GM18511 (cell line): ENCODE data around the gene PRCP.
"Not testable (repeated sequence)": the region's sequence is repeated elsewhere in the genome, so short reads cannot be mapped to it uniquely, and the experiment has no call there.

Source experiments
- ATAC-seq: cut with Tn5 transposase; IDR thresholded peaks from one replicate; pipeline ENCODE4 v1.9.1; 2021; ENCODE audit warnings: mild to moderate bottlenecking, moderate library complexity; ENCODE audit not compliant: unreplicated experiment

The PRCP gene

DNA sequence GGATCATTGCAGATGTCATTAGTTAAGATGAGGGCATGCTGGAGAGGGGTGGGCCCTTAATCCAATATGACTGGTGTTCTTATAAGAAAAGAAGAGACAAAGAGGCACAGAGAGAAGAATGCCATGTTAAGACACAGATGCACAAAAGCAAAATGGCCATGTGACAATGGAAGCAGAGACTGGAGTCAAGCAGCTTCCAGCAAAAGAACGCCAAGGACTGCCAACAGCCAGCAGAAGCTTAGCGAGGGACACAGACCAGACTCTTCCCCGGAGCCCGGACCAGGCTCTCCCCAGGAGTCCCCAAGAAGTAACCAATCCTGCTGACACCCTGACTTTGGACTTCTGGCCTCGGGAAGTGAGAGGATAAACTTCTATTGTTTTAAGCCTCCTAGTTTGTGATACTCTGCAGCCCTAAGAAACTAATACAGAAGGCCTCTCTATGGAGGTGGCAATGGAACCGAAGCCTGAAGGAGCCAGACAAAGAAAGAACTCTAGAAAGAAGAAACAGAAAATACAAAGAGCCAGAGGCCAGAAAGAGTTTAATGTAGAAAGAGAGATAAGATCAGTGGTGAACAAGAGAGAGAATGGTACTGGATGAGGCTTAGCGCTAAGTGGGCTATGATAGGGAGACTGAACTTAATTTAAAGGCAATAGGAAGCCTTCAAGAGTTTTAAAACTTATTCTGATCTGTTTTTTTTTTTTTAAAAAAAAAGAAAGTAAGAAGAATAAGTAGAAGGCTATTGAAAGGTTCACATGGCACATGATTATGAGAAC lies 27.7 kb downstream of the PRCP start:
- no peak for ATAC-seq

DNA sequence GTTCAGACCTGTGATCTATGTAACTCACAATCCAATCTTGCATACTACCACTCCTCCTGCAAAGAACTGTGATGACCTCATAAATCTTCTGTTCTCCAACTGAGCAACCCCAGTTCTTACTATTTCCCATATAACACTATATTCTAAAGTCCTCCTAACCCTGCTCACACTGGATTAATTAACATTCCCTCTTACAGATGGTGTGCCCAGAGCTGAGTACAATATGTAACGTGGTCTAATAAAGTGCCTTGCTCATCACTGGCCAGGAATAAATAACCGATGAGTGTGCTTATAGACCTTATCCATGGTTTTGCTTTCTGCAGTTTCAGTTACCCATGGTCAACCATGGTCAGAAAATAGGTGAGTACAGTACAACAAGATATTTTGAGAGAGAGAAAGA lies 28.6 kb downstream of the PRCP start:
- ATAC-seq, result no peak

DNA sequence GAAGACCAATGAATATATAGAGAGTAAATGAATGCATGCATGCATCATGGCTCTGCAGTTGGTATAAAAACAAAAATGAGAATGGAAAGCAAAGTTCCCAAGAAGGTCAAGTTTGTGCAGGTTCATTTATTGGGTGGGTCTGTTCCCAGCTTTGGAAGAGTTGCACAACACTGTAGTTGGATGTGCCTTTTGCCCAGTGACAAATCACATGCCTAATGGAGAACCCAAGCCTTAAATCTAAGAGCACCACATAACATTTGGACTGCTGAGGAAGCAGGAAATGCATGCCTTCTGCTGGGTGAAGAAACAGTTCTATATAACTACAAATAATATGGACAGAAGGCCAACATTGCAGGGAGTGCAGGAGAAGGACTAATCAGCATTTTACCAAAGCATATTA lies 30.6 kb downstream of the PRCP start:
- no peak for ATAC-seq

DNA sequence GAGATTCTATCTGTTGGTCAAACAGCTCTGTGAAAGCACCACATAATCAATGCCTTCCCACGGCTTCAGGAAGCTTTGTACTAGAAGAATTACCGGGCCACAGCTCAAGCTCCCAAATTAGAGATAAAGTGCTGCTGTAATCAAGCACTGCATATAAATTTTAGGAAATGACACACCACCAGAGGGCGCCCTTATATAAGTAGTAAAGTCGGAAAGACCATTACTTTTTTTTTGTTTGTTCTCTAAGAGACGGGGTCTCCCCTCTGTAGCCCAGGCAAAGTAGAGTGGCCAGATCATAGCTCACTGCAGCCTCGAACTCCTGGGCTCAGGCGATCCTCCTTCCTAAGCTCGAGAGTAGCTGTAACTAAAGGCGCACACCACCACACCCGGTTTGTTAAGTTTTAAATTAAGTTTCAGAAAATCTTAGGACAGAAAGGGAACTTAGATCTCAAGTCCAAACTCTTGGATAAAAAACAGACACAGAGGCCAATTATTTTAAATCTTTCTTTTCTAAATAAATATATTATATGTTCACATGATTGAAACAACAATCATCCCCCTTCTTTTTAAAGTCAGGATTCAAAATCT lies 32.6 kb downstream of the PRCP start:
- ATAC-seq, result peak; percentile 67

DNA sequence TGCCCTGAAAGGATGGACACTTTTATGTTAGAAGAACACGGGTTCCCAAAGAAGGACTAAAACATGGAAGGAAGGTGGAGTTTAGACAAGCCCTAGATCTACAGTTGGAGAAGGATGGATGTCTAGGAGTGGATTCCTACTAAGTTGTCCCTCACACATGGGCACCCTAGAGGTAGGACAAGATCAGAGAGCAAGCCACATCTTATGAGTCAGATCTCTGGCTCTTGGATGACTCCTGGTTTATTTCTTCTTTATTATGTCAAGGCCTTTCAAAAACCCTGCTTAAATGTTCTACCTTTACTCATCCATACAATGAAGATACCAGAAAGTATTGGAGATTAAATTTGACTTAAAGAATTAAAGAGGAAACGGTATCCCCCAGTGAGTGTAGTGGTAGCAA lies 34.4 kb downstream of the PRCP start:
- no peak for ATAC-seq

DNA sequence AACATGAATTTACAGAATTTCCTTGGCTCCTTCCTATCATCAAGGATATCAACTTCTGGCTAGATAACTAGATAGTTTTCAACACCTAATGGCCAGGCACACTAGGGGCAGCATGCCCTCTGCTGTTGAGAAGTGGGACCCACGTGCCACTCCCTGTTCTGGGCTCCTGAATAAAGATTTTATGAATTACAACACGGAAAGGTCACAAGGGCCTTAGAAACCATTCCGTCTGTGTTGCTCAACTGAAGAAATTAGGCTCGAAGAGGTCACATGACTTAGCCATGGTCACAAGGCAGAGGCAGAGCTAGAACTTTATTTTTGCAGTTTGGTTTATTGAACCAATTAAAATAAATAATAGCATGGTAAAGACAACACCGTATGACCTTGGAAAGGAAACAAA lies 36.0 kb downstream of the PRCP start:
- ATAC-seq, result peak; percentile 69

DNA sequence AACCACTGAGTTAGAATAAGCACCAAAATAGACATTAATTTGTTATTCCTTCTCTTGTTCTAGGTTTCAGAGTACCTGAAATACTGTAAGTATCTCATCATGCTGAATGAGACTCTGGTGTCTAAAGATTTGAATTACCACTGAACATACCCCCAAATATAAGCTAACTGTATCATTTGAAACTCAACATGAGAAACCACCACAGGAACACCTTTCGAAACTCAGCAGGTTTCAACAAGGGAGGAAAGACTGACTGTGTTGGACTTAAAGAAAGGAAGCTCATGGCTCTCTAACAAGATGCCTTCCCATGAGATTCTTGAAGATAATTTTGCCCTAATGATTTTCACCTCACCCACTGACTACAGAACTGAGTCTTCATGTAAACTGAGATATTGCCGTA lies 37.0 kb downstream of the PRCP start:
- no peak for ATAC-seq

DNA sequence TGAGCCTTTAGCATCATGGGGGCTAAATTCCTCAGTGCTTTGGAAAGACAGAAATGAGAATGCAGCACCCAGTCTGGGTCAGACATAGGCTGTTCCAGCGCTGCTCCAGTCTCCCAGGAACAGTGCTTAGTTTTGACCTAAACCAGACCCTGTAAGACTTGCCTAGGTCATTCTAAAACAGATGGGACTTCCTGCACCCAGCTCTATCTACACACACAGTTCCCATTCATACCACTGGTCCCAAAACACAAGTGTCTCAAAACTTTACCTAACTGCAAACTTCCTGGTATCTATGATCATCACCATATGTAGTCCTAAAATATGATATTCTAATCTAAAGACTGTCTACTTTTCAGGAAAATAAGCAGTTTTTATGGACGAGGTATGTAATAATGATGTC lies 37.9 kb downstream of the PRCP start:
- ATAC-seq, result no peak

DNA sequence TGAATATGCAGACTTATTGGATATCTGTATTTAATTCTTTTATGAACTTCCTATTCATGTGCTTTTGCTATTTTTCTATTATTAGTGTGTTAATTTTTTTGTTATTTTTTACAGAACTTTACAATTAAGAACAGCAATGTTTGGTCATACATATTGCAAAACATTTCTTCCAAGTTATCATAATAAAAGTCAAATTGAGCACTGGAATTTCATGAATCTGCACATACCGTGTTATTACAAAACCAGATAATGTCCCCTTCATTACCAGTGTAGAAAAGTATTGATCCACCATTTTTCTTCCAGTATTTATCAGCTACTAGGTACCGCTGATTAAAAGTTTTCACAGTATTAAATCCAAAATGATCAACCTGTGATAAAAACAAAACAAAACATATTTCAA lies 40.5 kb downstream of the PRCP start:
- ATAC-seq, result no peak

DNA sequence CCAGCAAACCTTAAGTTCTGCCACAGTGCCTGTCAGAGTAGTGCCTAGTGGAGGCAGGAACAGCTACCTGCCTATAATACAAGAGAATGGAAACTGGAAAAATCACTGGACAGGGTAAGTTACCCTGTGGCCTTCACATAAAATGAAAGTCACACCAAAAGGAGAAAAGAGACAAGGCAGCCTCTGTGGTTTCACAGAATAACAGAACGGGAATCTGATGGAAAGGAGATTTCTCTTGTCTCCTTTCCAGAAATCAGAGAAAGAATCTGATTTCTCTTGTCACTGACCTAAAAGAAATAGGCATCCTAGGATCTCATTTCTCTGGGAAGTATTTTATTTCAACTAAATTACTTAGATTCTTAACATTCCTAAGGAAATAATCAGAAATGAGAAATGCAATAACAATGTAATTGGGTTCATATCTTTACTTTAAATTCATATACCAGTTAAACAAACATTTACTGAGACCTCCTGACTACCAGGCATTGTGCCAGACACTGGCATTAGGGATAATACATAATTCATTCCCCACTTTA lies 41.6 kb downstream of the PRCP start:
- no peak for ATAC-seq

DNA sequence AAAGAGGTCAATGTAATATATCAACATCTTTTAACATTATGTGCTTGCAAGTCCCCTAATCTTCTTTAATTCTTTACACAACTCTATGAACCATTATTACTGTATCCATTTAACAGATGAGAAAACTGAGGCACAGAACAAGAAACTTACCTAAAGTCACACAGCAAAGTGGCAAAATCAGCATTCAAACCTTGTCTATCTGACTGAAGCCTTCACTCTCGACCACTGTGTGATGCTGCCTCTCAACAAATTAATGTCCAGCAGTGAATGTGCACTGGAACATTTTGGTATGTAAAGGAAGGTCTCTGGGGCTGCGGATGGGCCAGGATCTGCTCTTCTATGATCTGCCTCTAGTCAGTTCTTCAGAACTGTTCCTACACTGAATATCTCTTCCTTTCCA lies 42.1 kb downstream of the PRCP start:
- no peak for ATAC-seq

DNA sequence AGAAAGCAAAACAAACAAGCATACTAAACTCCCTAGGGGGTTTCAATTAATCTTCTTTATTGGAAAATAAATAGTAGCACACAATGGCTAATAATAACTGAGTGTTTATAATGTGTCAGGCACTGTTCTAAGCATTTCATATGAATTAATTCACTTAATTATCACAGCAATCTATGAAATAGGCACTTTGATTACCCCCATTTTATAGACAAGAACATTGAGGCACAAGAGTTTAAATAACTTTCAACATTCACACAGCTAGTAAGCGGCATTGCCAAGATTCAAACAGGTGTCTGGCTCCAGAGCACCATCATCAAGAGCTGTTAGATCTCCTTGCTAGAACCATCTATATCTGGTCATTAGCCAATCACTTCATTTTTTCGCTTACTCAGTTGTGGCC lies 43.1 kb downstream of the PRCP start:
- no peak for ATAC-seq

DNA sequence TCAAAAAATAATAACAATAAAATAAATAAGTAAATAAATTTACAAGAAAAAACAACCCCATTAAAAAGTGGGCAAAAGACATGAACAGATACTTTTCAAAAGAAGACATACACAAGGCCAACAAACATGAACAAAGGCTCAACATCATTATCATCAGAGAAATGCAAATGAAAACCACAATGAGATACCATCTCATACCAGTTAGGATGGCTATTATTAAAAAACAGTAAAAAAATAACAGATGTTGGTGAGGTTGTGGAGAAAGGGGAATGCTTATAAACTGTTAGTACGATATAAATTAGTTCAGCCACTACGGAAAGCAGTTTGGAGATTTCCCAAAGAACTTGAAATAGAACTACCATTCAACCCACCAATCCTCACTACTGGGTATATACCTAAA lies 44.6 kb downstream of the PRCP start:
- ATAC-seq, result no peak

DNA sequence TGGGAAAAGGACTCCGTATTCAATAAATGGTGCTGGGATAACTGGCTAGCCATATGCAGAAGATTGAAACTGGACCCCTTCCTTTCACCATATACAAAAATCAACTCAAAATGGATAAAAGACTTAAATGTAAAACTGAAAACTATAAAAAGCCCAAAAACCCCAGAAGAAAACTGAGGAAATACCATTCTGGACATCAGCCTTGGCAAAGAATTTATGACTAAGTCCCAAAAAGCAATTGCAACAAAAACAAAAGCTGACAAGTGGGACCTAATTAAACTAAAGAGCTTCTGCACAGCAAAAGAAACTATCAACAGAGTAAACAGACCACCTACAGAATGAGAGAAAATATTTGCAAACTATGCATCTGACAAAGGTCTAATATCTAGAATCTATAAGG lies 45.3 kb downstream of the PRCP start:
- ATAC-seq, result not testable (repeated sequence)

DNA sequence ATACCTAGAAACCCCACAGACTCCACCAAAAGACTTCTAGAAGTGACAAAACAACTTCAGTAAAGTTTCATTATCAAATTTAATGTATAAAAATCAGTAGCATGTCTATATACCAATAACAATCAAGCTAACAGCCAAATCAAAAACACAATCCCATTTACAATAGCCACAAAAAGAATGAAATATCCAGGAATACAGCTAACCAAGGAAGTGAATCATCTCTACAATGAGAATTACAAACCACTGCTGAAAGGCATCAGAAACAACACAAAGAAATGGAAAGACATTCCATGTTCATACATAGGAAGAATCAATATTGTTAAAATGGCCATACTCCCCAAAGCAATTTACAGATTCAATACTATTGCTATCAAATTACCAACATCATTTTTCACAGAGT lies 46.0 kb downstream of the PRCP start:
- no peak for ATAC-seq

DNA sequence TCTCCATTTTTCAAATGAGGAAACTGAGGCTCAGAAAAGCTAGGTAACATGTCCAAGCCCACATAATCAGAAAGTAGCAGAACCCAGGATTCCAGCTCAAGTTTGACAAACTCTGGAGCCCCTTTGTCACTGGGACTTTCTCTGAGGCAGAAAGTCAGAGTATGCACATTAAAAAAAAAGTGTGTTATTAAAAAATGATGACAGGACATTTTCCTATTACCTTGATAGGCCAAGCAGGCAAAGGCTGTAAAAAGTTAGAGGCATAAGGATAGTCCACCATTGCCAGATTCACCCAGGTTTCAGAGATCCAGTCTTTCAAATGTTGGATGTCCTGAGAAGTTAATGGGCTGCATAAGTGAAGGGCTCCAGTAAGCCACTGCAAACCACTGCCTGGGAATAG lies 51.4 kb downstream of the PRCP start:
- no peak for ATAC-seq

DNA sequence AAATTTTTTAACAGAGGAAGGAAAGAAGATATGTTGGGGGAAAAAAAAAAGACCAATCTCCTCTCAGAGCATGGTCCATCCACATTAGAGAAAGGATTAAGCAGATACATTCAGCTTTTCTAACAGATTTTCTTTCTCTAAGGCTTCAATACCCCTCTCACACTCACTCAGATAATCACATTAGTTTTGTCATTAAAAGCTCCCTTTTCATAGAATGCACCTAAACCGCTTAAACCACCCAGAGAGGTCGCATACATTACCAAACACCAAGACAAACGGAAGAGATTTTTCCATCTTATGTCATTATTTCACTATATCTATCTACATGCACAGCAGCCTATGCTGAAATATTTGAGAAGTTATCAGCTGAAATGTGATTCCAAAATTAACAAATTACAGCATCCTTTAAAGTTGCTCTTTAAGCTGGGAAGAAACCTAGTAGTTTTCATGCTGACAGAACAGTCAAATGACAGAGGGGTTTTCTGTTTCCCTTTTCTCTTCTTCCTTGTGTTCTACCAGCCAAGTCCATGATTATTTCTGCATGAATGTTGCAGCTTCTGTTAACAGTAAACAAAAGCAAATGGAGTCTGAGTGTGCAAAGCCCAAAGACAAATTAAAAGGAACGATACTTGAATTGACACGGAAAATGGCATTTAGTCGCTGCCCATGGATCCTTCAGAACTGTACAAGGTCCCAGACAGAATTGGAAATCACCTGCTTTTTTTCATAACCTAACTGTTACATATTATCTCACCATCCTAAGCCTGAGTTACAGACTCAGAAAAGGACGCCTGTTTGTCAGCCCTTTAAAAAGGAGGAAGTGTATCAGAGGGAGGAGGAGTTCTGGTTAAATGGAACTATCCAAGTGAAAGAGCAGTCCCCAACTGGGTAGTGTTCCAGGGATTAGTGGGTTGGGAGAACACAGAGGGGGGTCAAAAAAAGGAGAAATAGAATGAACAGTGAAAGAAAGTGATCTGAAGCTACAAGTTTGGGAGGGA lies 54.6 kb downstream of the PRCP start:
- ATAC-seq, result no peak

DNA sequence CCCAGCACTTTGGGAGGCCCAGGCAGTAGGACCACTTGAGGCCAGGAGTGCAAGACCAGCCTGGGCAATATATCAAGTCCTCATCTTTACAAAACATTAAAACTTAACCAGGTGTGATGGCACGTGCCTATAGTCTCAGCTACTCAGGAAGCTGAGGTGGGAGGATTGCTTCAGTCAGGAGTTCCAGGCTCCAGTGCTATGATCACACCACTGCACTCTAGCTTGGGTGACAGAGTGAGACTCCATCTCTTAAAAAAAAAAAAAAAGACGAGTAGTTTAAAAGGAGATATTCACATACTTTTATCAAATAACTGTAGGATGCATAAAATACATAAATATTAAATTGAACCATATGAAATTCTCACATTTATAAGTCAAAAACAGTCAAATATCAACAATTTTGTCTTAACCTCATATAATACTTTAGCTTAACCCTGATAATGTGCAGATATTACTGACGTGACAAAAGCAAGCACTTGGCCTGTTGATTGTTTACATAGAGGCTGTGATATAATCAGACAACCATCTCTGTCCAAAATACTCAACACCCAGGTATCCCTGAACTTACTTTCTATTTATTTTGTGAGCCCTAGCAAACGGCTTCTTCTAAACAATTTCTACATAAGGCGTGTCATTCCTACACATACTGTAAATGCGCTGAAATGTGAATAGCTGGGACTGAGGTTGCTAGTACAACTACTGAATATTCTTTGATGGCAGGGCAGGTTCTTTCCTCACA lies 57.0 kb downstream of the PRCP start:
- ATAC-seq, result no peak

DNA sequence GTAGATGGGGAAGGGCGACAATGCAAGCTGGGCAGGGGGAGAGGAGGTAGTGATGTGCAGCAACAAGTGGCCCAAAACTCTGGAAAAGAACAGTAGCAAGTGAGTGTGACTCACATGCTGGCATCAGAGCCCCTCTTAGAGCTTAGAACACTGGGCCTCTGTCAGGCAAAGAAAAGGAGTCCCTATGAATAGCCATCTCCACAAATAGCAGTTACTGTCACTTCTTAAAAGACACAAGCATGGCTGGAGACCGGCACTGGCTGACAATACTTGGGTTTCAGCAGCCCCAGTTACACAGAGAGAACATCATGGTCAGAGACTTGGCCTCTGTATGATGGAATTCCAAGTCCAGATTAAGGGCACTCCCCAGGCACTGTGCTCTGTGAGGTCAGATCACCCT lies 58.2 kb downstream of the PRCP start:
- ATAC-seq, result no peak

DNA sequence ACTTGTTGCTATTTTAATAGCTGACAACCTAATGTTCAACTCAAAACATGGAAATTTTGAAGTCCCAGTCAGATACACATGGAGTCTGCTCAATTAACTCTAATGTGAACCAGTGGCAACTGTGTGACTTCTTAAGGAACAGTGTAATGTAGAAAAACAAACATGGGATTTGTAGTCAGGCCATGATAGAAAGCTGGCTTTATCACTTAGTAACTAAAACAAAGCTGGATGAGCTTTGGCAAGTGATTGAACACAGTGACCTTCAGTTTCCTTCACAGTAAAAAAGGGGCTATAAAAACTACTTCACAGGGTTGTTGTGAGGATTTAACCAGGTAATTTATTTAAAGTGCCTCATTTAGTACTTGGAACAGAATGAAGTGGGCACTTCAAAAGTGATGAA lies 62.6 kb downstream of the PRCP start:
- no peak for ATAC-seq

DNA sequence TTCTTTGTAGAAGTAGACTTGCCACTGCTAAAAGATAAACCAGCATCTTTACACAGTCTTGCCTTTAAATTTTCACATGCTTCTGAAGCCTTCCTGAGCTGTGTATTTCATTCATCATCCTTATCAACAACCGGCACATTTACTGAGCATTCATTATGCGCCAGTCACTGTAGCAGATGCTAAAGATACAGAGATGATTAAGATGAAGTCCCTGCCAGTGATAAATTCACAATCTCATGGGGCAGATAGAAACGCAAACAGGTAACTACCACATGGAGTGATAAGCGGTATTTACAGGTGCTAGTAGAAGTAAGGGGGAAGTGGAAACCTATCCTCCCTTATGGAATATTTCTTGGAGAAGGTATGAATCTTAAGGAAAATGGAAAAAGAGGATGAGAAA lies 67.2 kb downstream of the PRCP start:
- ATAC-seq, result no peak
